CD4-positive, alpha-beta T cell treated with Interleukin-15 for 1 hour (primary cell): ENCODE results near the gene NOL11.
"Not testable (repeated sequence)": the region's sequence is repeated elsewhere in the genome, so short reads cannot be mapped to it uniquely, and the experiment has no call there.

Experiments
- DNase-seq: peaks from one replicate; pipeline ENCODE4 v3.0.0-alpha.2; 2020

NOL11 gene

DNA sequence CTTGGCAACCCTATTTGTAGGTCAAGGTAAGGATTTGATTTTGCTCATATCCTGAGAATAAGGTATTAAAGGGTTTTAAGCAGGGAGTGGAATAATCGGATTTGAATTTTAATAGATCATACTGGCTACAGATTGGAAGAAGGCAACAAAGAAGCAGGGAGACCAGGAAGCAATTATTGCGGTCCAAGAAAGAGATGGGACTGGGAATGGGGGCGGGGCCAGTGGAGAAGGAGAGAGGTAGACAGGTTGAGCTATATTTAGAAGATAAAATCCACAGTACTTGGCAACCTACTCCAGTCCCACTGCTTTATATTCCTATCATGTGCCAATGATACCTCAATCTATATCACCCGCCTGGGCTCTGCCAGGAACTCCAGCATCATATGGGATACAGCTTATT, 5.8 kb upstream of the NOL11 start:
- no peak for DNase-seq

DNA sequence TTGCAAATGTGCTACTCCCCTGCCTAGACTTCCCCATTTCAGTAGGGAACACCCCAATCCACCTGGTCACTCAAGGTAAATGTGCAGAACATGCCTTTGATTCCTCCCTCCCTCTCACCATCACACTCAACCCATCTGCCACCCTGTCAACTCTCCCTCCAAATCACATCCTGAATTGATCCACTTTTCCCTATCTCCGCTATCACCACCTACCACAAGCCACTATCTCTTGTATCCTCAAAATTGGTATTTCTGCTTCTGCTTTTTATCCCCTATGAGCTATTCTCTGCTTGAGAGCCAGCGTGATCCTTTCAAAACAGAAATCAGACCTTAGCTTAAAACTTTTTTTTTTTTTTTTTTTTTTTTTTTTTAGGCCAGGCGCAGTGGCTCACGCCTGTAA, 5.4 kb upstream of the NOL11 start:
- no peak for DNase-seq

DNA sequence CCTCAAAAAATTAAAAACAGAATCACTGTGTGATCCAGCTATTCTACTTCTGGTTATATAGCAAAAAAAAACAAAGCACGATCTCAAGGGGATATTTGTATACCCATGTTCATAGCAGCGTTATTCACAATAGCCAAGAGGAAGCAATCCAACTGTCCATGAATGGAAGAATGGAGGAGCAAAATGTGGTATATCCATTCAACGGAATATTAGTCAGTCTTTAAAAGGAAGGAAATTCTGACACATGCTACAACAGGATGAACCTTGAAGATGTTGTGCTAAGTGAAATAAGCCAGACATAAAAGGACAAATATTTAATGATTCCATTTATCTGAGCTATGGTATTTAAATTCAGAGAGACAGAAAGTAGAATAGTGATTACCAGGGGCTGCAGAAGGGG, 4.6 kb upstream of the NOL11 start:
- no peak for DNase-seq

DNA sequence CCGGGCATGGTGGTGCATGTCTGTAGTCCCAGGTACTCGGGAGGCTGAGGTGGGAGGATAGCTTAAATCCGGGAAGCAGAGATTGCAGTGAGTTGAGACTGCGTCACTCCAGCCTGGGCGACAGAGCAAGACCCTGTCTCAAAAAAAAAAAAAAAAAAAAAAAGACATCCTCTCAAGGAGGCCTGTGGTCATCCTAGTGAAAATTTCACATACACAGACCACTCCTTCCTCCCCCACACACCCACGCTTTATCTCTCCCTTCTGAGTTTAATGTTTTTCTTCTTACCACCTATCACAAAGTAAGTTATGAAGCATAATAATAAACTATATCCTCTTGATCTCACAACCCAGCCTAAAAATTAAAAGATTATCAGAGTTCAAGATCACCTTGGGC, 1.3 kb upstream of the NOL11 start:
- no peak for DNase-seq

DNA sequence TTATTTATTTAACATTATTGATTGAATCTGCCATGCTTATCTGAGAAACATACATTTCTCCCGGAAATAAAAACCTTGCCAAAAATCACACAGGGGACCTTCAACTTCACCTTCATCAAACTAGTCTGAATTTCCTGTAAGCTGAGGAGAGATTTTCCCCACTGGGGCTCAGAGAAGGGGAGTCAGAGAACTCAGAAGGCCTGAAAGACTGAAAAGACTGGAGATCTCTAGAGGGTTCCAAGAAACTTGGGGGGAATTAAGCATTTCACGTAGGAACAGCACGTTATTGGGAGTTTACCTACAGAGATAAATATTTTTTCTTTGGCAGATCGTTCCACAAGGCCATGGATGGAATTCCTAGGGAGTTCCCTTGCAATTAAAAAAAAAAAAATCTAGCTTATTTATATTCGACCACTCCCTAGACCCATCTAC, 528 bp upstream of the NOL11 start:
- no peak for DNase-seq

DNA sequence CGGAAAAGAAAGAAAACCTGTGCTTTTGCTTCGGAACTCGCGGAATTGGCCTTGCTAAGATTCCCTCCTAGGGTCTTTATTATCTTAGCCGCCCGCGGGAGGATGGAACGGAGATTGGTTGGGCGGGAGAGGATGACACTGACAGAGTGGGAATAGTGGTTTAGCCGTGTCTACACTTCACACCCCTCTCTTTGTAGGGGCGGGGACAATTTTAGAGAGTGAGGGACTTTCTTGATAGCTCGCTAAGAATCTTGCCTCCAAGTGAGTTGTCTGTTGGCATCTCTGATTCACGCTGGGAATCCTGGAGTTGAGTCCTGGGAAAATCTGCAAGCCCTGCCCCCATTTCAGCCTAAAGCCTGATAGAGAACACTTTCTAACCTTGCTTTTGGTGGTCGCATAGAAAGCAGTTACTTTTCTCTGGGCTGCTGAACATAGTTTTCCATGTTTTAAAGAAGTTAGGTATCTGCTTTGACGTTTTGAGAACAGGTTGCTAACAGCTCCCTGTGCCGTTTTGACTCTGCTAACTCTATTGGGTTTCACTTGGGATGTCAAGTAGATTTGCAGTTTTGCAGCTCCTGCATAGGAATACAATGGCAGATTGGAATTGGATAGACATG, 697 bp downstream of the NOL11 start:
- peak; percentile 27 for DNase-seq

DNA sequence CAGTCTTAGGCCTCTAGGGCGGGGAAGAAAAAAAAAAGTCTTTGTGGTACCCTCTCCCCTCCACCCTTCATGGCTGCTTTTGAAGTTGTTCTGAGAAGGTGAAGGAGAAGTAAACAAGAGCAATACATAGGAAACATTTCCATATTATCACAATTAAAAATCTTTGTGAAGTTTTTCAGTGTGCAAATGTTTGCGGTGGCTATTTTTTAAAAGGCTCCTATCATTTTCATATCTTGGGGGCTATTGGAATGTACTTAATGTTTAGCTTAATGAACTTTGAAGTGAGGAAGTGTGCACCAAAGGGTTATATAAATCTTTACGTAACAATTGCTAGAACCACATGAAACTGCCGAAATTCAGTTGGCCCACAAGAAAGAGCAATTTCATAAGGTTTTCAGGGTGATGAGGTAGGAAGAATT, 7.6 kb downstream of the NOL11 start:
- DNase-seq = no peak

DNA sequence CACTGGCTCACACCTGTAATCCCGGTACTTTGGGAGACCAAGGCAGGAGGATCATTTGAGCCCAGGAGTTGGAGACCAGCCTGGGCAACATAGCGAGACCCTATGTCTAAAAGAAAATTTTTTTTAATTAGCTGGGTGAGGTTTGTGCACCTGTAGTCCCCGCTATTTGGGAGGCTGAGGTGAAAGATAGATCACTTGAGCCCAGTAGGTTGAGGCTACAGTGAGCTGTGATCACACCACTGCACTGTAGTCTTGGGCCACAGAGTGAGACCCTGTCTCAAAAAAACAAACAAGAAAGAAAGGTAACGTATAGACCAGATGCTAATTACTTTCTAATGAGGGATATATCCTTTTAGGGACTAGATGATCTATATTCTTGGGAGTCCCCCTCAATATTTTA, 8.1 kb downstream of the NOL11 start:
- no peak for DNase-seq

DNA sequence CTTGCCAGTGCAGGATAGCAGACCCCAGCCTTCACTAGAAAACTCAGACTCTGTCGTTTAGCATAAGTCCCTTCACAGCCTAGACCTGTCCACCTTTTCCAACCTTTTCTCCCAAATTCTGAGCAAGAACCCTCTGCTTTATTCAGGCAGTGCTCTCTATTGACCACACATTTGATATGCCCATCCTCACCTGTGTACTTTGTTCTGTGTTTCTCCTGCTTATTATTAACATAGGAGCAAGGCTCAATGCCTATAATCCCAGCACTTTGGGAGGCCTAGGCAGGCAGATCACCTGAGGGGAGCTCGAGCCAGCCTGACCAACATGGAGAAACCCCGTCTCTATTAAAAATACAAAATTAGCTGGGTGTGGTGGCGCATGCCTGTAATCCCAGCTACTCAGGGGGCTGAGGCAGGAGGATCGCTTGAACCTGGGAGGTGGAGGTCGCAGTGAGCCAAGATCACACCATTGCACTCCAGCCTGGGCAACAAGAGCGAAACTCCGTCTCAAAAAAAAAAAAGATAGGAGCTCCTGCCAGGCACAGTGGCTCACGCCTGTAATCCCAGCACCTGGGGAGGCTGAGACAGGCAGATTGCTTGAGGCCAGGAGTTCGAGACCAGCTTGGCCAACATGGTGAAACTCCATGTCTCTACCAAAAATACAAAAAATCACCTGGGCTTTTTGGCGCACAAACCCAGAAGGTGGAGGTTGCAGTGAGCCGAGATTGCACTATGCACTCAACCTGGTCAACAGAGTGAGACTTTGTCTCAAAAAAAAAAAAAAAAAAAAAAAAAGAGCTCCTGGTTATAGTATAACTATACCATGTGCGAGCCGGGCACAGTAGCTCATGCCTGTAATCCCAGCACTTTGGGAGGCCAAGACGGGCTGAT, 9.7 kb downstream of the NOL11 start:
- DNase-seq = not testable (repeated sequence)

DNA sequence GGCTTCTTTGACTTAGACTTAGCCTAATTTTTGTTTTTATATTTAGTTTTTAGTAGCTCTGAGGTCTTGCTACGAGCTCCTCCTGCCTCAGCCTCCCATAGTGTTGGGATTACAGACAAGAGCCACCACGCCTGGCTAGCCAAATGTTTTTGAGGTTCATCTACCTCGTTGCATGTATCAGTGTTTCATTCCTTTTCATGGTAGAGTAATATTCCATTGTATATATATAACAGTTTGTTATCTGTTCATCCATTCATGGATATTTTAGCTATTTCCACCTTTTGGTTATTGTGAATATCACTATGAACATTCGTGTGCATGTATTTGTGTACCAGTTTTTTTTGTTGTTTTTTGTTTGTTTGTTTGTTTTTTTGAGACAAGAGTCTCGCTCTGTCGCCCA, 12.2 kb downstream of the NOL11 start:
- DNase-seq = no peak

DNA sequence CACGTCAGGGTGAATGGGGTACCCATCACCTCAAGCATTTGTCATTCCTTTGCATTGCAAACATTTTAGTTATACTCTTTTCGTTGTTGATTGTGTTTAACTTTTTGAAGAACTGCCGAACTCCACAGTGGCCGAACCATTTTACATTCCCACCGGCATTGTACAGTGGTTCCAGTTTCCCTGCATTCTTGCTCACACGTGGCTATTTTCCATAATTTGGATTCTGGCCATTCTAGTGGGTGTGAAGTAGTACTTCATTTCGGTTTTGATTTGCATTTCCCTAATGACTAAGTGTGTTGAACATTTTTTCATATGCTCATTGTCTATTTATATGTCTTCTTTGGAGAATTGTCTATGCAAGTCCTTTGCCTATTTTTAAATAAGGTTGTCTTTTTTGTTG, 13.0 kb downstream of the NOL11 start:
- no peak for DNase-seq

DNA sequence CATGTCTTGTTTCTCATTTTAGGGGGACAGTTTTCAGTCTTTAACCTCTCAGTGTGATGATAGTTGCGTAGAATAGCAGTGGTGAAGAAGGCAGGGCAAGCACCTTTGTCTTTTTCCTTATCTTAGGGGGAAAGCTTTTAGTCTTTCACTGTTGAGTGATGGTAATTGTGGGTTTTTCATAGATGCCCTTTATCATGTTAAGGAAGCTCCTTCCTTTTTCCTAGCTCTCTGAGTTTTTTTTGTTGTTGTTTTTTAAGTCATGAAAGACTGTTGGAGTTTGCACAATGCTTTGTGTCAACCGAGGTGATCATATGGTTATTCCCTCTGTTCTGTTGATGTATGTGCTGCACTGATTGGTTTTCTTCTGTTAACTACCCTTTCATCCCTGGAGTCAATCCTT, 15.7 kb downstream of the NOL11 start:
- no peak for DNase-seq

DNA sequence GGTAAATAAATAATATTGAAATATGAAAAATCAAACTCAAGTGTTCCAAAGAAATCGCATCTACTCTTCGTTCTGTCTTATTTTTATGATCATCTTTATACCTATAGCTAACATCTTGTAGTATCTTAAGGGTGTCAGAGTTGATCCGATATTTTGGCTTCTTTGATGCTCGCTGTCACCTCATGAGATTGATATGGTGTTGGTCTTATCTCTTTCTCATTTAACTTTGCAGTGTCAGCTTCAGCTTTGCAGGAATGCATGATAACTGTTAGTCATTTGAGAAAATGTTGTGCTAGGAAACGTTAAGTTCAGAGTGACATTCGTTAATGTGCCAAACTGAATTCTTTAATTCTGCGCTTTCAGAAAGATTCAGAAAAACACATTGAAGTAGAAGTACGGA, 19.4 kb downstream of the NOL11 start:
- no peak for DNase-seq

DNA sequence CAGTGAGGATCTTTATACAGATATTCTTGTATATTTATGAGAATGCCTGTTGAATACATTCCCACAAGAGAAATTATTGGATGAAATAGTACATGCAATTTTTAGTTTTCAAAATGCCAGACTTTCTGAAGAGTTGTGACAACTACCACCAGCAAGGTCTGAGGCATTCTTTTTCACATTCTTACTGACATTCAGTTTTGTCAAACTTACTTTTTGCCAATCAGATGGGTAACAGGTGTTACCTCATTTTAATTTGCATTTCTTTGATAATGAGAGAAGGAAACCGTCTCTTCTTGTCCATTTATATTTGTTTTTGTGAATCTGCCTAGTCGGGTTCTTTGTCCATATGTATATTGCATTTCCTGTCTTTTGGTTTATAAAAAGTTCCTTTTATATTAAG, 24.3 kb downstream of the NOL11 start:
- no peak for DNase-seq

DNA sequence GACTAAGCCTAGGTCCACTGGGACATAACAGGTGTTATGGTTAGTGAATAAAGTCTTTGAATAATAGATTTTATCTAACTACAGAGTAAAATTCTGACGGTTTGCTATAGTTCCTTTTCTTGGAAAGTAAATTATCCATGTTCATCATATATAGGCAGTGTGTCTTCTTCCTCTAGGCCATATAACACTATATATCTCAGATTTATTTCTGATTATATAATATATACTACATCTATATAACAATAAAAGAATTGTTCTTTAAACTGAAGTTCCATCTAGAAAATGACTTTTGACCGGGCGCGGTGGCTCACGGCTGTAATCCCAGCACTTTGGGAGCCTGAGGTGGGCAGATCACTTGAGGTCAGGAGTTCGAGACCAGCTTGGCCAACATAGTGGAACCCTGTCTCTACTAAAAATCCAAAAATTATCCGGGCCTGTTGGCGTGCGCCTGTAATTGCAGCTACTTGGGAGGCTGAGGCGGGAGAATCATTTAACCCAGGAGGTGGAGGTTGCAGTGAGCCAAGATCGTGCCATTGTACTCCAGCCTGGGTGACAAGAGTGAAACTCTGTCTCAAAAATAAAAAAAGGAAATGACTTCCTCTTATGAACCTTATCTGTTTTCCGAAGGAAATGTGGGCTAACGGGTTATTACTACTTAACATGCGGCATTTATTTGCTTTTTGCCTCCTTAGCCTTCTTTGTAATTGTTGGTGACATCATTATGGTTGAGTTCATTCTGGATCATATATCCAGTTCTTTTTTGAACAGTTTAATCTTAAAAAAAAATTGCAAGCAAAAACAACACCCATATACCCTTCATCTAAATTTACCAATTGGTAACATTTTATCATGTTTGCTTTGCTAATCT, 29.2 kb downstream of the NOL11 start:
- DNase-seq = no peak

DNA sequence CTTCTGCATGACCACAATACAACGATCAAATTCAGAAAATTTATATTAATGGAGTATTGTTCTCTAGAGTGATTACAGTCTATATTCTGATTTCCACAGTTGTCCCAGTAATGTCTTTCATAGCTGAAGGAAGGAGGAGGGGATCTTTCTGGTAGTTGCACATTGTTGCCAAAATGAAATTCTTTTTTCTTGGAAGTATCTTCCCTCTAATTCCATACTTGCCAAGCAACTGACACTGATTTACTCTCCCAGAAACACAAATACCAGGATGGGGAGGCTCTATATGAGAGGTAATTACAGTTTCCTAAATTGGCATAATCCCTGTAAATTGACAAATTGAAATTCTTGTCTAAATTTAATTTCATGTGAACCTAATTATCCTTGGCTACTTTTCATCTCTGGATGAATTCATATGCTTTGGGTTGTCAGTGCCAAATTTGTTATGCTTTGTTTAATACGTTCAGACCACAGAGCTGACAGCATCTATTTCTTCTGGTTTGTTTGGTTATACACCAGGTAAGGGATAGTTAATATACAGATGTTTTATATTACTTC, 30.0 kb downstream of the NOL11 start:
- DNase-seq = no peak

DNA sequence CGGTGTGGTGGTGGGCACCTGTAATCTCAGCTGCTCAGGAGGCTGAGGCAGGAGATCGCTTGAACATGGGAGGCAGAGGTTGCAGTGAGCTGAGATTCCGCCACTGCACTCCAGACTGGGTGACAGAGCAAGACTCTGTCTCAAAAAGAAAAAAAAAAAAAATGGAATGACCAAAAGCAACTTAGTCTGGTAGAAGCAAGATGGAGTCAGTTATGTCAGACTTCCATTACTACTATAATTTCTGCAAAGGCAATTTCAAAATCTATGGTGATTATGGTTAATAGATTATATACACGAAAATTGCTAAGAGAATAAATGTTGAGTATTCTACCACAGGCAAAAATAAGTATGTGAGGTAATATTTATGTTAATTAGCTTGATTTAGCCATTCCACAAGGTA, 32.3 kb downstream of the NOL11 start:
- DNase-seq = no peak

DNA sequence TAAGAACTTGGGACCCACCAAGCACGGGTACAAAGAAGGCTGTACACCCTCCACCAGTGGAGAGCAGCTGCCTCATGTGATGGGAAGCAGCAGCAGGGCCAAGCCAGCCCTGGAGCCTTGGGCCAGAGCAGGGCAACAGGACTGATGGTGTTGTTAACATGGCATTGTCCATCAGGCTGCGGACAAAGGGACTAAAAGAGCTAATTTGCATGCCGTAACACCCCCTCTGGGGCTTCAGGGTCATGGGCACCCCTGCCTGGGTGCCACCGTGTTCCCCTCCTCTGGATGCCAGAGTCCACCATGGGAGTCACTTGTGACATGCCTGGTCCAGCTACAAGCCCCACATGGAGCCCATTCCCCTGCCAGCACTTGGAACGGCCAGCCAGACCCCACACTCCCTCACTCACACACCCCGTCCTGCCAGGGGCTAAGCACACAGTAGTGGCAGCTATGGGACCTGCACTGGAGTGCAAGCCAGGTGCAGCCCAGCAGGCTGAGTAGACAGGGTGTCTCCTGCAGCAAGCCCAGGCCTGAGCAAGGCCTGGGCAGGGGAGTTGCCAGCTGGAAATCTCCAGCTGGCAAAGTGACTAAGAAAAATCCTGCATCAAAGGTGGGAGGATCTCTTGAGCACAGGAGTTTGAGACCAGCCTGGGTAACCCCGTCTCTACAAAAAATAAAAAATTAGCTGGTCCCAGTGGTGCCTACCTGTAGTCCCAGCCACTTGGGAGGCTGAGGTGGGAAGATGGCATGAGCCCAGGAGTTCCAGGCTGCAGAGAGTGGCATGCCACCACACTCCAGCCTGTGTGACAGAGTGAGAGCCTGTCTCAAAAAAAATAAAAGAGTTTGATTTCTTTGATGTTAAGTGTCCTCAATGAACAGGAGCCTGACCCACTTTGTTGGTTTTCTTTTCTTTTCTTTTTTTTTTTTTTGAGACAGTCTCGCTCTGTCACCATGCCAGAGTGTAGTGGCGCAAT, 33.7 kb downstream of the NOL11 start:
- no peak for DNase-seq

DNA sequence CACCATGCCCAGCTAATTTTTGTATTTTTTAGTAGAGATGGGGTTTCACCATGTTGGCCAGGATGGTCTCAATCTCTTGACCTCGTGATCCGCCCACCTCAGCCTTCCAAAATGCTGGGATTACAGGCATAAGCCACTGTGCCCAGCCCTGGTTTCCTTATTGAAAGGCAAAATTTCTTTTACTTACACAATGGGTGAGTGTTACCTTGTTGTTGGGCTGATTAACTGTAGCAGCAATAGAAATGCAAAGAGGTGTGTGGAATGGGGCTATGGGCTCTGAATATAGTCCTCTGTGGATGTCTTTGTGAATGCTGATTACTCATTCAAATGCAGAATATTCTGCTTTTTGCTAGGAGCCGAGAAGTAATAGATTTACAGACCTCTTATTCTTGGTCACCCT, 34.4 kb downstream of the NOL11 start:
- DNase-seq = not testable (repeated sequence)

DNA sequence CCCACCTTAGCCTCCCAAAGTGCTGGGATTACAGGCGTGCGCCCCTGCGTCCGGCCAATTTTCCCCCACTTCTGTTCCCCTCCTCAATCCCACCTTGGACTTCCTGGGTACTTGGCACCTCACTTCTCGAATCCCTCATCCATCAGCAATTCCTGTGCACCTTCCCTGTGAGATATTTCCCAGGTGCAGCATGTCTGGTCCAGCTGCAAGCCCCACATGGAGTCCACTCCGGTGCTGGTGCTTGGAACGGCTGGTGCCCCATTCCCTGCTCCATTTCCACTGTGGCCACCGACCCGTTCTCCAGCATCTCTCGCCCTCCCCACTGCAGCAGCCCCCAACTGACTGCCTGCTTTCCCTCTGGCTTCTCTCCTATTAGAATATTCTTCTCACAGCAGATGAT, 35.3 kb downstream of the NOL11 start:
- no peak for DNase-seq

DNA sequence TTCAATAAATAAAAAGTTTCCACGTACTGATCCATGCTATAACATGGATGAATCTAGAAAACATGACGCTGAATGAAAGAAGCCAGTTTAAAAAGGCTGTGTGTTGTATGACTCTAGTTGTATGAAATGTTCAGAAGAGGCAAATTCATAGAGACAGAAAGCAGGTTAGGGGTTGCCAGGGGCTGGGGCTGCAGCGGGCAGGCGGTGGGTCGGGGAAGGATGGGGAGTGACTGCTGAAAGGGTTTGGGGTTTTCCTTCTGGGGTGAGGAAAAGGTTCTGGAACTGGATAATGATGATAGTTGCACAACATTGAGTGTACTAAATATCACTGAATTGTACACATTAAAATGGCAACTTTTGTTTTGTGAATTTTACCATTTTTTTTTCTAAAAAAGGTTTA, 36.3 kb downstream of the NOL11 start:
- DNase-seq = no peak

DNA sequence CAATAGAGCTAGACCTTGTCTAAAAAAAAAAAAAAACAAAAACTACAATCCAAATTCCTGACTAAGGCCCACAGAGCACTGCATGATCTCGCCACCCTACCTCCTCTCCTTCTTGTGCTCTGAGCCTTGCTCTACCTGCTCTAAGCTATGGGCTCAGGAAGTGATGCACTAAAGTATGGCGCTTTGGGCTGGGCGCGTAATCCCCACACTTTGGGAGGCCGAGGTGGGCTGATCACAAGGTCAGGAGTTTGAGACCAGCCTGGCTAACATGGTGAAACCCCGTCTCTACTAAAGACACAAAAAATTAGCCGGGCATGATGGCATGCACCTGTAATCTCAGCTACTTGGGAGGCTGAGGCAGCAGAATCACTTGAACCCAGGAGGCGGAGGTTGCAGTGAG, 37.0 kb downstream of the NOL11 start:
- not testable (repeated sequence) for DNase-seq
